Osteocyte (in vitro differentiated cells): ENCODE results near the gene ATG101. TPM values are rescaled to one million over a fixed set of nuclear protein-coding genes. Genes with fewer than 3 reads are reported as not detected.

Experiments
- DNase-seq: peaks from one replicate; pipeline ENCODE4 v3.0.0; 2021; ENCODE audit warnings: mixed read lengths; ENCODE audit not compliant: unreplicated experiment; ENCODE audit errors: extremely low spot score
- H3K27ac Mint-ChIP-seq: one replicate; pipeline ENCODE4 v1.8.0; 2021; ENCODE audit warnings: mild to moderate bottlenecking, mixed read lengths; ENCODE audit not compliant: unreplicated experiment
- H3K27me3 Mint-ChIP-seq: one replicate; pipeline ENCODE4 v1.8.0; 2021; ENCODE audit warnings: mixed read lengths; ENCODE audit not compliant: unreplicated experiment
- H3K36me3 Mint-ChIP-seq: one replicate; pipeline ENCODE4 v1.8.0; 2021; ENCODE audit warnings: mixed read lengths; ENCODE audit not compliant: unreplicated experiment
- H3K4me1 Mint-ChIP-seq: one replicate; pipeline ENCODE4 v1.8.0; 2021; ENCODE audit warnings: mixed read lengths; ENCODE audit not compliant: unreplicated experiment
- H3K4me3 Mint-ChIP-seq: one replicate; pipeline ENCODE4 v1.8.0; 2021; ENCODE audit warnings: mild to moderate bottlenecking, moderate library complexity, mixed read lengths; ENCODE audit not compliant: unreplicated experiment
- H3K9me3 Mint-ChIP-seq: one replicate; pipeline ENCODE4 v1.8.0; 2021; ENCODE audit warnings: mixed read lengths; ENCODE audit not compliant: unreplicated experiment
- CTCF ChIP-seq: fragments of 200-600 bp; sonication (generic); IDR thresholded peaks from 2 replicates; pipeline ENCODE4 v1.5.0; 2021; ENCODE audit warnings: antibody characterized with exemption, mild to moderate bottlenecking, moderate library complexity
- total RNA-seq: library from RNA; stranded (reverse); gene quantifications from 2 replicates; pipeline ENCODE4 v1.2.1, GENCODE V29; 2021

Gene ATG101
- total RNA-seq, 1 donor from 2014 or later = 41.7 TPM

GRCh38 chr12:52090291-52090690 lies 20.5 kb downstream of the ATG101 start:
- H3K9me3 Mint-ChIP-seq = no peaks in the 10 kb centered on the region
- H3K4me1 Mint-ChIP-seq = no peaks in the 10 kb centered on the region
- H3K4me3 Mint-ChIP-seq = no peak overlapping the region
- H3K36me3 Mint-ChIP-seq = no peaks in the 10 kb centered on the region
- peaks cover 47% of the 10 kb centered on the region for H3K27me3 Mint-ChIP-seq
- no peak overlapping the region for H3K27ac Mint-ChIP-seq
- DNase-seq = no peak
- no peak for TF ChIP-seq CTCF

GRCh38 chr12:52091061-52091460 lies 21.3 kb downstream of the ATG101 start:
- Mint-ChIP-seq H3K27me3 (peaks cover 44% of the 10 kb centered on the region), H3K4me3 (no peak overlapping the region), H3K9me3 (no peaks in the 10 kb centered on the region), H3K36me3 (no peaks in the 10 kb centered on the region), H3K4me1 (no peaks in the 10 kb centered on the region), H3K27ac (no peak overlapping the region)
- DNase-seq = no peak
- TF ChIP-seq CTCF = no peak

- no peak for DNase-seq
- Mint-ChIP-seq H3K27me3 (peaks cover 44% of the 10 kb centered on the region), H3K27ac (no peak overlapping the region), H3K4me3 (no peak overlapping the region), H3K36me3 (no peaks in the 10 kb centered on the region), H3K9me3 (no peaks in the 10 kb centered on the region), H3K4me1 (no peaks in the 10 kb centered on the region)
- TF ChIP-seq CTCF = no peak
Observed at GRCh38 chr12:52091869-52092268, 22.1 kb downstream of the ATG101 start.

GRCh38 chr12:52093346-52093745 lies 23.6 kb downstream of the ATG101 start:
- no peaks in the 10 kb centered on the region for H3K9me3 Mint-ChIP-seq
- no peak overlapping the region for H3K27ac Mint-ChIP-seq
- TF ChIP-seq CTCF = no peak
- no peak for DNase-seq
- H3K4me1 Mint-ChIP-seq = no peaks in the 10 kb centered on the region
- H3K4me3 Mint-ChIP-seq = no peak overlapping the region
- H3K27me3 Mint-ChIP-seq = peaks cover 53% of the 10 kb centered on the region
- H3K36me3 Mint-ChIP-seq = no peaks in the 10 kb centered on the region

GRCh38 chr12:52096332-52097044 lies 26.7 kb downstream of the ATG101 start:
- no peaks in the 10 kb centered on the region for H3K9me3 Mint-ChIP-seq
- H3K4me1 Mint-ChIP-seq = no peaks in the 10 kb centered on the region
- H3K27ac Mint-ChIP-seq = no peak overlapping the region
- no peak for TF ChIP-seq CTCF
- peaks cover 53% of the 10 kb centered on the region for H3K27me3 Mint-ChIP-seq
- H3K36me3 Mint-ChIP-seq = no peaks in the 10 kb centered on the region
- no peak overlapping the region for H3K4me3 Mint-ChIP-seq
- DNase-seq = no peak
